ENCODE data around the gene NHLRC2.

- TF ChIP-seq CTCF (IDR thresholded peaks at IDR 0.05; ENCODE audit: low read length) (no peak), EZH2 (optimal IDR thresholded peaks at IDR 0.05; ENCODE audit: low read depth, low read length) (no peak)
Observed at GRCh38 chr10:113853578-113854012, 866 bp upstream of the NHLRC2 start.

All from MM.1S (cell line).